SH-SY5Y (cell line): Measurements from ENCODE around the gene RNF111.

Experiments
- GATA2 ChIP-seq: IDR thresholded peaks from 2 replicates; pipeline ENCODE4 v1.6.1; 2011; ENCODE audit warnings: mild to moderate bottlenecking, low read depth, low read length
- GATA3 ChIP-seq: IDR thresholded peaks from 2 replicates; pipeline ENCODE4 v1.6.1; 2011; ENCODE audit warnings: low read depth, mild to moderate bottlenecking, low read length, moderate library complexity

Gene RNF111

GRCh38 chr15:58983261-58983660, 4.2 kb upstream of the RNF111 start:
- TF ChIP-seq GATA2 (no peak), GATA3 (no peak)

DNA sequence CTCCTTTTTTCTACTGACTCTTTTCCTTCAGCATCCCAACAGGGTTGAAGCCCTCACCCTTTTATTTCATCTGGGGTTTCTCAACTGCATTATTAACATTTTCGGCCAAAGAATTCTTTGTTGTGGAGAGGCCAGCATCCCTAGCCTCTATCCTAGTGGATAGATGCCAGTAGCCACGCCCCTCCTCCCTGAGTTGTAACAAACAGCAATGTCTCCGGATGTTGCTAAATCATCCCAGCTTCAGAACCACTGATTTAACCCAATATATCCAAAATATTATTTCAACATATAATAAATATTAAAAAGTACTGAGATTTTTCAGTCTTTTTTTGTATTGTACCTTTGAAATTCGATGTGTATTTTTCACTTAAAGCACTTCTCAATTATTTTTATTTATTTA, 2.0 kb upstream of the RNF111 start:
- TF ChIP-seq GATA2: no peak
- TF ChIP-seq GATA3: no peak

DNA sequence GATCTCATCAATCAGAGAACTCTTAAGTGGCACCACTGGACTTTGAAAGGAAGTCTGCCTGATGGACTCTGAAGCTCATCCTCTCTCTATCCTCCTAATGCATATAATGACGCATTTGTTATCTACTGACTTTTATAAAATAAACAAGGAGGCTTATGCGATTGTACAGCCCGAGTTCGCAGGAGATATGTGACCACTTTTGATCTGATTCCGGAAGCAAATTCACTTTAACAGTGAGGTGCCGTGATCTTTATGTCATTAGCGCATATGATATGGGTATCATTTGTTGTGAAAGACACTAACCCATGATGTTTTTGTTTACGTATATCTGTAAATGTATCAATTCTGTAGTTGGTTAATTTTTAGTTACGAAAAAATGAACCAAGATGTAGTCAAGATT, 427 bp upstream of the RNF111 start:
- TF ChIP-seq GATA2 (no peak), GATA3 (no peak)

DNA sequence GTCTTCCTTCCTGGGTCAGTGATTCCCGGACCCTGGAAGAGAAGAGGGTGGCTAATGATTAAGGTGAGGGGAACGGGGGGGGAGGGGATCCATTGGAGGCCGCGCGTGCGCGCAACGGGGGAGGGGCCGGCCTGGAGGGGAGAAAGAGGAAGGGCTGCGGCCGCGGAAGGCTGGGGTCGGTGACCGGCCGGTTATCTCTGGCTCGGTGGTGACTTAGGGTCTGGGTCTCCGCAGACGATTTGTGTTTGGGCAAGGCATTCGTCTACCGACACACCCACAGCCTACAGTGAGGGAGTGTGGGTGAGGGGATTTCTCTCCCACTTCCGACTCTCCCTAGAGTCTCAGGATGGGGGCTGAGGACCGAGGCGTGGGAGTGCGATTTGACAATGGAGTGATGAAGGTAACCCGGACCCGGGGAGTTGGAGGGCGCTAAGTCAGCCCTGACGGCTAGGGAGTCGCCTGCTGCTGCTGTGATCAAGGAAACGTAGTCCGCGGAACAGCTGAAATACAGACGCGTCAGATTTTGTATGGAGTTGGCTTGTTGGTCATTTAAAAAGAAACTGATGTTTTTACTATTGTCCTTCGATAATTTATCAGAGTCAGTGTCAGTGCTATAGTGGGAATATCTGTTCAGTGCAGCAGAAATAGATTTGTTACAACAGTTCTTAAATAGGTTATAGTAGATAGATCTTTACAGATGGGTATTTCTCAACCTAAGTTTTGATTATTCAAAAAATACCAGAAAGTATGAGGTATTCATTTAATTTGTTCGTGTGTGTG, 733 bp downstream of the RNF111 start:
- no peak for TF ChIP-seq GATA2
- TF ChIP-seq GATA3: no peak

GRCh38 chr15:58992181-58992580, 4.7 kb downstream of the RNF111 start:
- TF ChIP-seq GATA3 (no peak), GATA2 (no peak)

DNA sequence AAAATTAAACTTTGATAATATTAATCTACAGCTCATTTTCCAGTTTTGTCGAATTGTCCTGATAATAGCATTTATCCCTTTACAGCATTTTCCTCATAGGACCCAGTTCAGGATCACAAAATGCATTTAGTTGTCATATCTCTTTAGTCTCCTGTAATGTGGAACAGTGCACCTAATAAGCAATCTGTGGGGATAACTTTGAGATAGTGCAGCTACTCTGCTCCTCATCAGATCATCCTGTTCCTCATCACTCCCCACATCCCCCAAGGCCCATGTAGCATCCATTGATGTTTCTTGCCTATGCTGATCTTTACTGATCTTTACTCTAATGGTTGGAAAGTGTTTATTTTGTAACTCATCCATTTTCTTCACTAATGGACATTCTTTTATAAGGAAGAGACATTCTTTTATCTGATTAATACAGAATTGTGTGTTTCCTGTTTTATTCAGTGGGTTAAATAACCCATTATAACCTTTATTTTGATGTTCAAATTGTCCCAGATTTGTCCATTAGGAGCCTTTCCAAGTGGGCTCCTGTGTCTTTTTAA, 7.5 kb downstream of the RNF111 start:
- peak; percentile 93 for TF ChIP-seq GATA2
- peak; percentile 94 for TF ChIP-seq GATA3

DNA sequence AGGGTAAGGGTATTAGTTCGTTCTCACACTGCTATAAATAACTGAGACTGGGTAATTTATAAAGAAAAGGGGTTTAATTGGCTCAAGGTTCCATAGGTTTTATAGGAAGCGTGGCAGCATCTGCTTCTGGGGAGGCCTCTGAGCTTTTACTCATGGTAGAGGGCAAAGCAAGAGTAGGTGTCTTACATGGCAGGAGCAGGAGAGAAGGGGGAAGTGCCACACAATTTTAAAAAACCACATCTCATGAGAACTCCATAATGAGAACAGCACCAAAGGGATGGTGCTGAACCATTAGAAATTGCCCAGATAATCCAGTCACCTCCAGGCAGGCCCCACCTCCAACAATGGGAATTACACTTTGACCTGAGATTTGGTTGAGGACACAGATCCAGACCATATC, 12.2 kb downstream of the RNF111 start:
- no peak for TF ChIP-seq GATA2
- no peak for TF ChIP-seq GATA3

- TF ChIP-seq GATA2: no peak
- TF ChIP-seq GATA3: no peak
Observed at GRCh38 chr15:59001946-59002345, 14.5 kb downstream of the RNF111 start.

- TF ChIP-seq GATA2: no peak
- no peak for TF ChIP-seq GATA3
Observed at GRCh38 chr15:59002418-59002859, 15.0 kb downstream of the RNF111 start.

DNA sequence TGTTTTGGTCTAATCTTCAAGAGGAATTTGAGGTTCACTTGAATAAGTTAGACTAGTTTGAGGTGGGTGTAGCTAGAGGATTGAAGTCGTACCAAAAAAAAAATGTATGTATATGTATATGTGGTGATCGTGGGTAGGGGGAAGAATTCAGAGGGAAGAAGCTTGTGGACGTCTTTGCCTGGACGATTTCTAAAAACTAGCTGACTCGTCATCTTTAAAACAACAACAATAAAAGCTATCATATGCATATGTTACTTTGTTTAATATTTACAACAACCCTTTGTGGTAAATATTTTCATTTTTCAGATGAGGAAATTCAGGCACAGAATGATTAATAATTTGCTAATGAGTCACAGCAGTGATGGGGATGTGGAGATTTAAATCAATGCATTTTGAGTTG, 18.1 kb downstream of the RNF111 start:
- TF ChIP-seq GATA3 (no peak), GATA2 (no peak)

- TF ChIP-seq GATA3: no peak
- TF ChIP-seq GATA2: no peak
Observed at GRCh38 chr15:59008086-59008485, 20.6 kb downstream of the RNF111 start.

- no peak for TF ChIP-seq GATA3
- TF ChIP-seq GATA2: no peak
Observed at GRCh38 chr15:59011262-59011952, 23.9 kb downstream of the RNF111 start.

GRCh38 chr15:59013246-59013873, 25.9 kb downstream of the RNF111 start:
- TF ChIP-seq GATA3 (no peak), GATA2 (no peak)

- TF ChIP-seq GATA2: no peak
- no peak for TF ChIP-seq GATA3
Observed at GRCh38 chr15:59014068-59014467, 26.6 kb downstream of the RNF111 start.

GRCh38 chr15:59017449-59017848, 30.0 kb downstream of the RNF111 start:
- TF ChIP-seq GATA3 (no peak), GATA2 (no peak)
